GOT3 (cell line): Measurements from ENCODE around the gene ZBP1.
"Not testable (repeated sequence)": the region's sequence is repeated elsewhere in the genome, so short reads cannot be mapped to it uniquely, and the experiment has no call there.

Experiments used
- DNase-seq: peaks from one replicate; lab custom pipeline; 2025; ENCODE audit warnings: mixed read lengths; lab: John Stamatoyannopoulos, UW

The ZBP1 gene

GRCh38 chr20:57647006-57647932, 27.0 kb upstream of the ZBP1 start:
- DNase-seq, result no peak

- DNase-seq, result no peak
Observed at GRCh38 chr20:57638895-57639236, 18.6 kb upstream of the ZBP1 start.

- no peak for DNase-seq
Observed at GRCh38 chr20:57638173-57638894, 18.1 kb upstream of the ZBP1 start.

- DNase-seq, result no peak
Observed at GRCh38 chr20:57633945-57634491, 13.8 kb upstream of the ZBP1 start.

- no peak for DNase-seq
Observed at GRCh38 chr20:57632286-57632685, 12.1 kb upstream of the ZBP1 start.

GRCh38 chr20:57630061-57630460, 9.8 kb upstream of the ZBP1 start:
- DNase-seq, result no peak

GRCh38 chr20:57629491-57629901, 9.3 kb upstream of the ZBP1 start:
- DNase-seq, result not testable (repeated sequence)

GRCh38 chr20:57628962-57629308, 8.7 kb upstream of the ZBP1 start:
- not testable (repeated sequence) for DNase-seq

GRCh38 chr20:57628047-57628961, 8.1 kb upstream of the ZBP1 start:
- DNase-seq, result no peak

- DNase-seq, result no peak
Observed at GRCh38 chr20:57627339-57627738, 7.1 kb upstream of the ZBP1 start.

- no peak for DNase-seq
Observed at GRCh38 chr20:57625978-57626377, 5.8 kb upstream of the ZBP1 start.

GRCh38 chr20:57625181-57625958, 5.1 kb upstream of the ZBP1 start:
- no peak for DNase-seq

GRCh38 chr20:57624124-57624523, 3.9 kb upstream of the ZBP1 start:
- DNase-seq, result no peak

- no peak for DNase-seq
Observed at GRCh38 chr20:57622579-57623381, 2.6 kb upstream of the ZBP1 start.

- no peak for DNase-seq
Observed at GRCh38 chr20:57622201-57622570, 2.0 kb upstream of the ZBP1 start.

- DNase-seq, result no peak
Observed at GRCh38 chr20:57621421-57622200, 1.4 kb upstream of the ZBP1 start.

- DNase-seq, result no peak
Observed at GRCh38 chr20:57620999-57621398, 773 bp upstream of the ZBP1 start.

- no peak for DNase-seq
Observed at GRCh38 chr20:57619051-57619831, 985 bp downstream of the ZBP1 start.

- DNase-seq, result no peak
Observed at GRCh38 chr20:57618764-57619050, 1.5 kb downstream of the ZBP1 start.
